Fibroblast of skin of abdomen (primary cell): ENCODE measurements around the gene OXTR.

Experiments
- DNase-seq: peaks from one replicate; pipeline ENCODE4 v3.0.0-alpha.2; 2013

Gene OXTR

GRCh38 chr3:8709801-8710507, 59.5 kb downstream of the OXTR start:
- DNase-seq, result no peak

GRCh38 chr3:8709287-8709686, 60.1 kb downstream of the OXTR start:
- no peak for DNase-seq

- DNase-seq, result no peak
These were observed 63.8 kb downstream of the OXTR start for GRCh38 chr3:8705575-8705974.

GRCh38 chr3:8702560-8702959, 66.9 kb downstream of the OXTR start:
- DNase-seq, result no peak
